ENCODE data around the gene RTTN.

- TF ChIP-seq, protein P1, sequence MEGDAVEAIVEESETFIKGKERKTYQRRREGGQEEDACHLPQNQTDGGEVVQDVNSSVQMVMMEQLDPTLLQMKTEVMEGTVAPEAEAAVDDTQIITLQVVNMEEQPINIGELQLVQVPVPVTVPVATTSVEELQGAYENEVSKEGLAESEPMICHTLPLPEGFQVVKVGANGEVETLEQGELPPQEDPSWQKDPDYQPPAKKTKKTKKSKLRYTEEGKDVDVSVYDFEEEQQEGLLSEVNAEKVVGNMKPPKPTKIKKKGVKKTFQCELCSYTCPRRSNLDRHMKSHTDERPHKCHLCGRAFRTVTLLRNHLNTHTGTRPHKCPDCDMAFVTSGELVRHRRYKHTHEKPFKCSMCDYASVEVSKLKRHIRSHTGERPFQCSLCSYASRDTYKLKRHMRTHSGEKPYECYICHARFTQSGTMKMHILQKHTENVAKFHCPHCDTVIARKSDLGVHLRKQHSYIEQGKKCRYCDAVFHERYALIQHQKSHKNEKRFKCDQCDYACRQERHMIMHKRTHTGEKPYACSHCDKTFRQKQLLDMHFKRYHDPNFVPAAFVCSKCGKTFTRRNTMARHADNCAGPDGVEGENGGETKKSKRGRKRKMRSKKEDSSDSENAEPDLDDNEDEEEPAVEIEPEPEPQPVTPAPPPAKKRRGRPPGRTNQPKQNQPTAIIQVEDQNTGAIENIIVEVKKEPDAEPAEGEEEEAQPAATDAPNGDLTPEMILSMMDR (conservative IDR thresholded peaks at IDR 0.05; ENCODE audit: low read depth, low read length) = no peak
- TF ChIP-seq EZH2 (IDR thresholded peaks at IDR 0.05; ENCODE audit: borderline replicate concordance, low read depth, low read length, poor library complexity, severe bottlenecking) = no peak
Observed at GRCh38 chr18:70074116-70074515, 131.4 kb downstream of the RTTN start.
